Measurements from ENCODE around the gene CLMN.

Gene CLMN

DNA sequence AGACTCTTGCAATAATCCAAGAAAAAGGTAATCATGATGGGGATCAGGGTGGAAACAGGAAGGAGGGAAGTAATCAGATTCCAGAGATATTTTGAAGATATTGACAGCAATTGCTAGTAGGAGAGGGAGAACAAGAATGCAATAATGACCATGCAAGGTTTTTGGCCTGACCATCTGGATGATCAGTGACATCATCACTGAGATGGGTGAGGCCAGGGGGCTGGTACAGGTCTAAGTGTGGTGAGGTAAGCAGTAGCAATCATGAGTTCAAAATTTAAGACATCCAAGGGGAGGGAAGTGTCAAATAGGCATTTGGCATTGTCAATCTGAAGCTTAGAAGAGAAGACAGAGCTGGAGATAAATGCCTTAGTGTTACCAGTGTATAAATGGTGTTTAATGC, 24.8 kb upstream of the CLMN start:
- no peak for DNase-seq (ENCODE audit: low read depth in 2 of 2)

DNA sequence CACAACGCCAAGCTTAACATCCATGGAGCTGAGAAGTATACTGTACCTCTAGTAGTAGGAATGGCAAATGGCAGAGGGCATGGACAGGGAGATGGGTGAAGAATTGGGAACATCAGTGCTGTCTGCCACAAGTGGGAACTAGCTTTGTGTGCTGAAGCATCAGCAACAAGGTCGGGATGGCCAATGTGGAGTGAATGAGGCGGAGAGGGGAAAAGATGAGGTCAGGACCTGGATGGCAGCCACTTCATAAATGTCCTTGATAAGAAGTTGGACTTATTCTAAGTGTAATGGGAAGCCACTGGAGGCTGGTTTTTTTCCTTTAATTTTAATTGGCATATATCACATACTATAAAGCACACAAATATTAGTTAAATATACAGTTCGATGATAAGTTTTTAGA, 21.9 kb upstream of the CLMN start:
- DNase-seq (ENCODE audit: low read depth in 2 of 2): no peak

DNA sequence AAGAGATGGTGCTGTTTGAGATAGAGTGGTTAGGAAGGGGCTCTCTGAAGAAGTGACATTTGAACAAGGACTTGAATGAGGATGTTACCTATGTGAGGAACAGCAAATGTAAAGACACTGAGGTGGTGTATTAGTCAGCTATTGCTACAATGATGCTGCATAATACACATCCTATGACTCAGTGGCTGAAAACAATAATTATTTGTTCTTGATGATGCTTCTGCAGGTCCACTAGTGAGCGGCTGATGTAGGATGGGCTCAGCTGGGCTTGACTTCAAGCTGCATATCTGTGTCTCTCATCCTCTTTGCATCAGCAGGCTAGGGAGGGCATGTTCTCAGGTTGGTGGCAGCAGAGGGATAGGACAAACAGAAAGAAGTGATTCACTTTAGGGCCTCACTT, 21.4 kb upstream of the CLMN start:
- no peak for DNase-seq (ENCODE audit: low read depth in 2 of 2)

DNA sequence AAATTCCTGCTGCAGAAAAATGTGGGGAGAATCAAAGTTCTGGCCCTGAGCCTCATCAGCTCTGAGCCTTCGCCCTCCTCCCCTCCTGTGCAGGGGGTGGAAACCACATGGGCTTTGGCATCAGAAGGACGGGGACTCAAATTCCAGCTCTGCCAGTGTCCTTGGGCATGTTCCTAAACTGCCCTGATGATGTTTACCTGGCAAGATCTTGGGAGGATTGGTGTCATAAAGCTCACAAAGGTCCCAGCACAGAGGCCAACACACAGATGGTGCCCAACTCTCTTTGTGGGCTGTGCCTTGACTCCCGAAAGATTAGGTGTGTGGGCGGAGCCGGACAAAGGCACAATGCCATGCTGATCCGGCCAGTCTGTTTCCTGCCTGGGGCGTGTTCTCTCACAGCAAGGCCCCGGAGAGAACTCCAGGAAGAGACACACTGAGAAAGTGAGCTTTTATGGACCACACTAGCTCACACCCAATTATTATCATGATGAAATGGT, 20.5 kb upstream of the CLMN start:
- no peak for DNase-seq (ENCODE audit: low read depth in 2 of 2)

DNA sequence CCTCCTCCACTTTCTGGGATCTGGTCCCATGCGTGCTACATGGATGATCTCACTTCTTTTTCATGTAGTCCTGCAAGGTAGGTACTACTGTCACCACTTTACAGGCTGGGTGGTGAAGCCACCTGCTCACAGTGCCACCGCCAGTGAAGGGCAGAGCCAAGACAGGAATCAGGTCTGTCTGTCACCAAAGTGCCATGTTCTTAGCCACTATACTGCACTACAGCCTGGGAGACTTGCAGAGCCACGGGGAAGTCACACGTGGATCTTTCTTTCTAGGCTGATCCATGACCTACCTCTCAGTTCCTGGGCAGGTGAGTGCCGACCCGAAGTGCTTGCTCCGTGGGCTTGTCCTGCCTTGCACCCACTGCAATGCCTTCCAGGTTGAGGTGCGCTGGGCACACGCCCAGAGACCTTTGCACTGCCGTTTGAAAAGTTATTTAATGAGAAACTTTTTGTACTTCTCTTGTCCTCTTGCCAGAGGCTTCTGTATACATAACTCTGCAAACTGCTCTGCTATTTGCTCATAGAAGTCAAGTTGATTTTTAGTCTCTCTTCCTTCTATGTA, 19.7 kb upstream of the CLMN start:
- no peak for DNase-seq (ENCODE audit: low read depth in 2 of 2)

DNA sequence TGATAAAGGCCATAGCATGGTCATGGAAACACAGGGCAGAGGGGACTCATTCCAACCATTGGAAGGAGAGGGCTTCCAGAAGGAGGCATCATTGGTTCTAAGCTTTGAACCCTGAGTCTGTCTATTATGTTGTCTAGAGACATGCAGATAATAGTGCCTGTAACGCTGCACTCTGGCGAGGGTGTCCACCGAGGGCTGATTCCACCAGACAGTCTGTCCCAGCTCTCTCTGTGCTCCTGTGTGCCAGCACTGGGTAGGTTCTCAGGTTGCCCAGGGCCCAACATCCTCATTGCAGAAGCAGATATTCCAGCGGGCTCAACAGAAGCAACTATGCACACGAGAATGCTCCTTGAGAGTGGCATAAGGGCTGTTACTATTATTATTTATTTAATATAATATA, 18.7 kb upstream of the CLMN start:
- no peak for DNase-seq (ENCODE audit: low read depth in 2 of 2)

DNA sequence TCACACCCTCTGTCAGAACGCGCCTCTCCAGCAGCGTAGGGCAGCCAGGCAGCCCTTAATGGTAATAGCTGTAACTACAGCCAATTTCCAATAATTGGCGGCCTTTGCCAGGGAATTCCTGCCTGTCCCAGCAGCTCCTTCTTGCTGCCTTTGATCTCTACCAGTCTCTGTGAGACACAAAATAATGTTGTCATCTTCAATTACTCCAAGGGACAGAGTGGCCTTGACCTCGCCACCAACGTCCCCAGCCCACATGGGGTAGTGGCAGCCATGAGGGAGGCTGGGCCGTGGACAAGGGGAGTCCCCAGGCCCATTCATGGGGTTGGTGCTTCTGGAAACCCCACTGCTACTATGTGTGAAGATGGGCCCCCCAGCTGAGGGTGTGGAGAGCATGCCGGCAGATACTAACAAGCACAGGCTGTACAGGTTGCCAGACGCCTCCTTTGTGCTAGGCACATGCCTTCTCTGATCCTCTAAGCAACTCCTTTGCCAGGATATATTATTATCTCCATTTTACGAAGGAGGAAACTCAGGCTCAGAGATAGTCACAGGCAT, 17.4 kb upstream of the CLMN start:
- no peak for DNase-seq (ENCODE audit: low read depth in 2 of 2)

DNA sequence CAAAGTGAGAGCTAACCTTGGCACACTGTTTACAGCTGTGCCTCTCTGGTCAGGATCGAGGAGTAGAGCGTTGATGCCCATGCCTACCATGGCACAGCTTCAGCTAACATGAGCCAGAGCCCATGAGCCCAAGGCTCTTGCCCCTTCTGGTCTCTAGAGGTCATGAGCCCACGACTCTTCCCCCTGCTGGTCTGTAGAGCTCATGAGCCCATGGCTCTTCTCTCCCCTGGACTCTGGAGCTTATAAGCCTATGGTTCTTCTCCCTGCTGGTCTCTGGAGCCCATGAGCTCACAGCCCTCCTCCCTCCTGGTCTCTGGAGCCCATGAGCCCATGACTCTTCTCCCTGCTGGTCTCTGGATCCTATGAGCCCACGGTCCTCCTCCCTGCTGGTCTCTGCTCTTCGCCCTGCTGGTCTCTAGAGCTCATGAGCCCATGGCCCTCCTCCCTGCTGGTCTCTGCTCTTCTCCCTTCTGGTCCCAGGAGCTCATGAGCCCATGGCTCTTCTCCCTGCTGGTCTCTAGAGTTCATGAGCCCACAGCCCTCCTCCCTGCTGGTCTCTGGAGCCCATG, 16.6 kb upstream of the CLMN start:
- DNase-seq (ENCODE audit: low read depth in 2 of 2): no peak

DNA sequence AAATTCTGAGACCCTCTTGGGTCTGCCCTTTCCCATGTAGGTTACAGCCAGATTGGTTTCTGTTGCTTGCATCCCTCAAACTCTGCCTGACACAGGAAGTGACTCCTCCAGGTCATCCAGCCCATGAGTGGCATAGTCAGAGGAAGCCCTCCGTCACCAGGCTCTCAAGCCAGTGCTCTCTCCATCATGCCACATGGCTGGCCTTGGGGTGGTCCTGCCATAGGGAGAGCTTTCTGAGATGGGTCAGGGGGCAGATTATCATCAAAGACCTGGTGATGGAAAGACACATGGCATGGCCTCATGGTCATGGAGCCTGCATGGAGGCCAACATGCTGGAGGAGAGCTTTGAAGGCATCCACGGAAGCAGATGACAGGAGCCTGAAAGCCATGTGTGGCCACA, 15.4 kb upstream of the CLMN start:
- DNase-seq (ENCODE audit: low read depth in 2 of 2): no peak

DNA sequence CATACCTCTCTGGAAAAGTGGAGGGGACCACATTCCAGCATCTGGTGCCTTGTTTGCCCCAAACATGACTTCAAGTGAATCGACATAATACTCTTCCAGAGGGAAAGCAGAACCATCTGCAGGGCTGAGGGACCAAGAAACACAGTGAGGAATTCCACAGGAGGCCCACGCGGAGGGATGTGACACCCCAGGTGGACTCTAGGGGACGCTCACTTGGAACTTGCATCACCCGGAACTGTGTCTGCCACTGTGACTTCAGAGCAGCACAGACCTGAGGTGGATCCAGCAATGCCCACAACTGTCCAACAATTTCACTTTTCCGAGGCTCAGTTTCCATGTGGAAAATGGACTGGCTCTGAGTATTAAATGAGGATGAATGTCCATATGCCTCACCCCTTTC, 14.3 kb upstream of the CLMN start:
- DNase-seq (ENCODE audit: low read depth in 2 of 2): no peak

DNA sequence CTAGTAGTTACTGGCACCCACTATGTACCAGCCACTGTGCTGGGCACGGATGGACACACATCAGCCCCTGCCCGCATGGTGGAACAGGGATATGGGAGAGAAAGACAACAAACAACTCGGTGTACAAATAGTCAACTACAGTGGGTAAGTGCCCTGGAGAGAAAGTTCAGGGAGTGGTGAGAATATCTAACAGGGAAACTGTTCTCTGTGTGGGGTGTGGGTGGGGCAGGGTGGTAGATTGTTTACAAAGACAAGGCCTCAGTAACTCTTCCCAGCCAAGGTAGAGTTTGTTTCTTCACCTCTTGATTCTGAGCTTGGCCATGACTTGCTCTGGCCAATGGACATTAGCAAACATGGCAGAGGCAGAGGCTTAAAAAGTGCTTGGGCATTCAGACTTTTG, 12.9 kb upstream of the CLMN start:
- DNase-seq (ENCODE audit: low read depth in 2 of 2): no peak

DNA sequence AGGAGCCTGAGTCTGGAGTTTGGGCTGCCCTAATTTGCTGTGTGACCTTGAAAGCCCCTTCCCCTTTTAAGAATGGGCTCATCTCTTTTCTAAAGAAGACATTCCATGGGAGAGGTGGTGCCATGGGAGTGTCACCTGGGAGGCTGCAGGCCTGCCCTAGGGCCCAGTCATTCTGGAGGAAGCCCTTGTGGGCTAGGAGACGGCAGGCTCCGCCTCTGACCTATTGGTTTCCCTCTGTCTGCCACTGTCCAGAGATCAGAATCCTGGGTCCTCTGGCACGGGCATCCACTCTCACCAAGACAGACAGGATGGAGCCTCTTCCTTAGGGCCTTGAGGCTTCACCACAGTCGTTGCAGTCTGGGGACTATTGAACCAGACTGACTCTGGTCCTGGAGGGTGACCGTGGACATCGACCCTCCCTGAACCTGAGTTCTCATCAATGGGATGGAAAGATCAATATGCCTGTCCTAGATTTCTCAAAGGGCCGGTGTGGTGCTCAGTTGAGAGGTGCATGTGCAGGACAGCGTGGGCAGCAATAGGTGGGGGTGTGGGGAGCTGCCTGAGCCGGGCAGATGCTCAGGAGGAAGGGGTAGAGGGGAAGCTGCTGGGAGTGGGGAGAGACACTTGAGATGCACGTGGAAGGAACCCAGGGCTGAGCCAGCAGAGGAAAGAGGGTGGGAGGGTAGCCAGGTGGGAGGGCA, 12.2 kb upstream of the CLMN start:
- no peak for DNase-seq (ENCODE audit: low read depth in 2 of 2)

DNA sequence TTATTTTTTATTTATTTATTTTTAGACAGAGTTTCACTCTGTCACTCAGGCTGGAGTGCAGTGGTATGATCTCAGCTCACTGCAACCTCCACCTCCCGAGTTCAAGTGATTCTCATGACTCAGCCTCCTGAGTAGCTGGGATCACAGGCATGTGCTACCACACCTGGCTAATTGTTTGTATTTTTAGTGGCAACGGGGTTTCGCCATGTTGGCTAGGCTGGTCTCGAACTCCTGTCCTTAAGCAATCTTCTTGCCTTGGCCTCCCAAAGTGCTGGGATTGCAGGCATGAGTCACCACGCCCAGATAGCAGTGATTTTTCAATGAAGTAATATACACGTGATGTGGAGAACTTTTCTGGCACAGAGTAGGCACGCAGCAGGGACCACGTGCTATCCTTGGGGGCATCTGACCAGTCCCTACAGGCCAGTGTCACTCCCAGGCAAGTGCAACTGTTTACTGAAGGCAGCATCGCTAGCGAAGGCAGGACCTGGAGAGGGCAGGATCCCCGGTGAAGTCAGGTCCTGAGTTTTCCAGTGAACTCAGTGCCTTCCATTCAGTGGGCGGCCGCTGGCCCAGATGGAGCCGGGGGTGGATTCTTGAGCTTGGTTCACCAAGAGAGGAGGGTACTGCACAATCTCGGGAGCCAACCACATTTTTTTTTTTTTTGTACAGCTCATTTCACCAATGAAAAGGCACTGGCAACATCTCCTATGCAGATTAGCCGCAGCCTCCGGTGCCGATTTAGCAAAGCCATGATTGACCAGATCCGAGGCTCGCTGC, 11.1 kb upstream of the CLMN start:
- DNase-seq (ENCODE audit: low read depth in 2 of 2): no peak

DNA sequence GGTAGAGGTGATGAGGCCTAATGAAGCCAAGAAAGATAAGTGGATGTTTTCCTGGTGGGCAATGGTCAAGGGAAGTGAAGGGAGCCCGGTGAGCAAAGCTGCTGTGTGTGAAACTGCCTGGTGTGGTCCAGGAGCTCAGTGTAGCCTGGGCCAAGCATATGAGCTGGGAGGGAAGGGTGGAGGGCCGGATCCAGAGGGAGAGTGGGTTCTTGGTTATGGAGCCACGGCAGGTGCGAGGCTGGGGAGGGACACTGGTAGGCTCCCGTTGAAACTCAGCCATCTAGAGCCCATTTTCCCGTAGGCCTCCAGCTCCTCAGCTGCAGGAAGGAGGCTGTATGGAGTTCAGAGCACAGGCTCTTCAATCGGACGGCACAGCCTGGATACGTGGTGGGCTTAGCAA, 10.2 kb upstream of the CLMN start:
- no peak for DNase-seq (ENCODE audit: low read depth in 2 of 2)

DNA sequence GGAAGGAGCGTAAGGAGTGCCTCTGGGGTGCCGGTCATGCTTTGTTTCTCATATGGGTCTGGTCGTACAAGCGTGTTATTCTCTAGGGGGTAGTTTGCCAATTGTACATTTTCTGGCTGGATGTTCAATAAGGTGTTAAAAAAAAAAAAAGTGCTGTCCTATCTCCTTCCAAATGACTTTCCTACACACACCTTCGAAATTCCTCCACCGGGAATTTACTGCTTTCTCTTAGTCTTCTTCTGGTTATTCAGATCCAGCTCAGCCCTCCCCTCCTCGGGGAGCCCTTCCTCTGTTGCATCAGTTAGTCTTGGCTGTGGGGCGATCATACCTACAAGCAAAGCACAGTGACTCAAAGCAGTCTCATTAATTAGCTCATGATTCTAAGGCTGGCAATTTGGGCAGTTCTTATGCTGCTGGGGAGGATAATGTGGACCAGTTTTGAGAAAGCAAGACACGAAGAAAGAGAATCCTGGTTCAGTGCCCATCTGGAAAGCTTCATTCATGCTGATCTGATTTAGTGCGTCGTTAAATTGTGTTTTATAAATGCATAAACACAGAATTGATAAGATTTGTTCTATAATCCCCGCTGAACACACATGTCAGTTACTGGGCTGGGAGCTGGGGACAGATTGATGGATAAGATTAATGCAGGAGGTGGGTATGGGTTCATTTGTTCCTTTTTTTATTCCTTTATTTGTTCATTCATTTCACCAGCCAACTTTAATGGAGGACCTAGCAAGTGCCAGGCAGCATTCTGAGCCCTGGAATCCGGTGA, 9.2 kb upstream of the CLMN start:
- DNase-seq (ENCODE audit: low read depth in 2 of 2): no peak

DNA sequence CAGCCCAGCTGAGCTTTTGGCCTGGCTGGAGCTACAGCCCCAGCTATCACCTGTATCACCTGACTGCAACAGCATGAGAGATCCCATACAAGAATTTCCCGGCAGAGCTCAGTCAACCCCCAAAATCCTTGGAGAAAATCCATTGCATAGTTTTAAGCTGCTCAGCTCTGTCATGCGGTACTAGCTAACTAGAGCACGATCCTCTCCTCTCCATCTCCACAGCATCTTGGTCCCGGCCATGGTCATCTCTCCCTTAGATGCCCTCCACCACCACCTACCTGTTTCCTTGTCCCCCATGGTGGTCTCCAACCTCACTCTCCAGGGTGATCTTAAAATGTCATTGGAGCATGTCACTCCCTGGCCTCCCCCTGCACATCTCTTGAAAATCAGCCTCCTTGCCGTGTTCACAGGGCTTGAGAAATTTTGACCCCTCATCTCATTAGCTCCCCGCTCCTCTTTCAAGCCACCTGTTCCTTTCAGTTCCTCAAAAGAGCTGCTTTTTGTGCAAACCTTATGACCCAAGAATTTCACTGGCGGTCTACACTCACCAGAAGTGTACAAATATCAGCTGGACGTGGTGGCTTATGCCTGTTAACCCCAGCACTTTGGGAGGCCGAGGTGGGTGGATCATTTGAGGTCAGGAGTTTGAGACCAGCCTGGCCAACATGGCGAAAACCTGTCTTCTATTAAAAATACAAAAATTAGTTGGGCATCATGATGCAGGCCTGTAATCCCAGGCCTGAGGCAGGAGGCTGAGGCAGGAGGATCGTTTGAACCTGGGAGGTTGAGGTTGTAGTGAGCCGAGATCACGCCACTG, 8.1 kb upstream of the CLMN start:
- DNase-seq (ENCODE audit: low read depth in 2 of 2): no peak

DNA sequence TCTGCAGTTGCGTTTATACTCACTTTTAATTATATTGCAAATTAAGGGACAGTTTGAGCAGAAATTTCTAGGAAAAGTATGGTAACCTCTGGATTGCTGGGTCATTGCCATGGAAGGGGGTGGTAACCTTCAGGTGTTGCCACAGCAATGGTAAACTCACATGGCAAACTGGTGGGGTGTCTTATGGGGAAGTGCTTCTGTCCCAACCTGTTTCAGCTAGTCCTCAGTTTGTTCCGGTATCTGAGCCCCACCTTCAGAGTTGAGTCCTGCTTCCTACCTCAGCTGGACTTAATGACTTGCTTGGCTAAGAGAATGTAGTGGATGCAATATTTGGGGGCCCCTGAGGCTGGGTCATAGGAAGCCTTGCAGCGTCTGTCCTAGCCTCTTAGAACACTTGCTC, 7.3 kb upstream of the CLMN start:
- no peak for DNase-seq (ENCODE audit: low read depth in 2 of 2)

DNA sequence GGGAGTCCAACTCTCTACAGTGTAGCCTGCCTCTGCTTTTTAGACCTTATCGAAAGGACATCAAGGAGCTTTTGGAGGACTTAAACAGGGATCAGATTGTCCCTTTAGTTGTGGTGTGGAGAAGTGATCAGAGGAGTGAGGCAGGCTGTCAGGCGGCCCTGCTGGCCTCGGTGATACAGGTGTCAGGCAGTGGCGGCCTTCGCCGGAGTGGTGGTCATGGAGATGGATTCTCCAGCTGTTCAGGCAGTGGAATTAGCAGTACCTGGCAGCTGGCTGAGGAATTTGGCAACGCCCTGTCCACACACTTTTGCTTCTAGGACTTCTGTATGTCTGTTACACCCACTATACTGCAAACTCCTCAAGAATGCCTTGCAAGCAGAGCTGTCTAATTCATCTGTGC, 4.2 kb upstream of the CLMN start:
- DNase-seq (ENCODE audit: low read depth in 2 of 2): no peak

DNA sequence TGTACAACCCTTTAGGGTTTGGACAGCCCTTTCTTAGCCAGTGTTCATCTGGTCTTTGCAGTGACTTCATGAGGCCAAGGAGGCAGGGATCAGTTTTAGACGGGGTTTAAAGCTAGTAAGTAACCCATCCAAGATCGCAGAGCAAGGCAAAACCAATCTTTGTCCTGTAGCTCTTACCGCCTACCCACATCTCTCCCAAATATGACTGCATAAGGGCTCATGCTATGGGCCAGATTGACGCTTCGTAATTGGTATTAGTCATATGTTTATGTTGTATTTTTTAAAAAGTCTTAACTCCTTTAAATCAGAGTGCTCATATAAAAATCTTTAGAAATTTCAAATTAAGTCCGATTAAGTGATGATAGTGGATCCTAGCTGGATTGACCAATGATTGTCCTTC, 3.7 kb upstream of the CLMN start:
- DNase-seq (ENCODE audit: low read depth in 2 of 2): no peak

DNA sequence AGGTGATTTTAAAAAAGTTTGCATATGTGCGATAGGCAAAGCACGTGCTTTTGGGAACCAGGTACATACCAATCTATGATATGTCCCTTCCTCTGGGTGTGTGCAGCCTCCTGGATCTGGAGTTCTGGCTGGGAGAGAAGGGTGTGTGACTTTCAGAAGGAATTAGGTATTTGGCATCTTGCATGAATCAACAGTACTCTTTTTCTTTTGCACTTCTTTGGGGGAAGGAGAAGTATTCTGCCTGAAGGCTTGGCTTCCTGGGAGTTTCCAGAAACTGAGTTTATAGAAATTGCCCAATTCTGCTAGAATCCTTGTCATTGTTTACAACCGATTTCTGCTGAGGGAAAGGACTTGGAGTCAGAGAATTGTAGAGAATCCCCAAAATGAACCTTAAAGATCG, 2.9 kb upstream of the CLMN start:
- no peak for DNase-seq (ENCODE audit: low read depth in 2 of 2)
